Lower leg skin (tissue), 3 donors: ENCODE data around the gene KCNQ1OT1.

ENCODE experiments used
- POLR2A ChIP-seq, 2 donors: fragments of 450-650 bp; IDR thresholded peaks; one replicate each; pipeline ENCODE4 v1.6.1; 2016 to 2017; ENCODE audit warnings: antibody characterized with exemption in 2 of 2, mild to moderate bottlenecking in 1 of 2, moderate library complexity in 1 of 2
- TF ChIP-seq, protein P1 (sequence below), 3 donors: fragments of 450-650 bp; IDR thresholded peaks; one replicate each; pipeline ENCODE4 v1.5.1; 2016; ENCODE audit warnings: antibody characterized with exemption in 3 of 3, mild to moderate bottlenecking in 3 of 3, moderate library complexity in 2 of 3

- TF ChIP-seq, protein P1, sequence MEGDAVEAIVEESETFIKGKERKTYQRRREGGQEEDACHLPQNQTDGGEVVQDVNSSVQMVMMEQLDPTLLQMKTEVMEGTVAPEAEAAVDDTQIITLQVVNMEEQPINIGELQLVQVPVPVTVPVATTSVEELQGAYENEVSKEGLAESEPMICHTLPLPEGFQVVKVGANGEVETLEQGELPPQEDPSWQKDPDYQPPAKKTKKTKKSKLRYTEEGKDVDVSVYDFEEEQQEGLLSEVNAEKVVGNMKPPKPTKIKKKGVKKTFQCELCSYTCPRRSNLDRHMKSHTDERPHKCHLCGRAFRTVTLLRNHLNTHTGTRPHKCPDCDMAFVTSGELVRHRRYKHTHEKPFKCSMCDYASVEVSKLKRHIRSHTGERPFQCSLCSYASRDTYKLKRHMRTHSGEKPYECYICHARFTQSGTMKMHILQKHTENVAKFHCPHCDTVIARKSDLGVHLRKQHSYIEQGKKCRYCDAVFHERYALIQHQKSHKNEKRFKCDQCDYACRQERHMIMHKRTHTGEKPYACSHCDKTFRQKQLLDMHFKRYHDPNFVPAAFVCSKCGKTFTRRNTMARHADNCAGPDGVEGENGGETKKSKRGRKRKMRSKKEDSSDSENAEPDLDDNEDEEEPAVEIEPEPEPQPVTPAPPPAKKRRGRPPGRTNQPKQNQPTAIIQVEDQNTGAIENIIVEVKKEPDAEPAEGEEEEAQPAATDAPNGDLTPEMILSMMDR (IDR thresholded peaks at IDR 0.05), result no peak
- TF ChIP-seq POLR2A (IDR thresholded peaks at IDR 0.05), result no peak
Observed at GRCh38 chr11:2663506-2663905, 36.3 kb downstream of the KCNQ1OT1 start.
